Skeletal muscle tissue (tissue), 4 donors: ENCODE data around the gene DSCAM. TPM values are rescaled to one million over a fixed set of nuclear protein-coding genes. Genes with fewer than 3 reads are reported as not detected.

ENCODE experiments used
- H3K27ac ChIP-seq: one replicate; pipeline ENCODE4 v1.7.0; 2013; ENCODE audit warnings: mild to moderate bottlenecking, low read depth, low read length, inconsistent platforms
- H3K27me3 ChIP-seq, 3 donors: one replicate each; pipeline ENCODE4 v1.7.0; 2013; ENCODE audit warnings: low read length in 3 of 3; ENCODE audit not compliant: control insufficient read depth in 3 of 3, insufficient read depth in 3 of 3
- H3K36me3 ChIP-seq, 3 donors: one replicate each; pipeline ENCODE4 v1.7.0; 2013; ENCODE audit warnings: low read length in 3 of 3; ENCODE audit not compliant: control insufficient read depth in 3 of 3, insufficient read depth in 3 of 3
- H3K4me1 ChIP-seq, 3 donors: one replicate each; pipeline ENCODE4 v1.7.0; 2013; ENCODE audit warnings: low read length in 3 of 3, mild to moderate bottlenecking in 3 of 3; ENCODE audit not compliant: control insufficient read depth in 3 of 3, insufficient read depth in 3 of 3
- H3K4me3 ChIP-seq, 3 donors: one replicate each; pipeline ENCODE4 v1.7.0; 2013; ENCODE audit warnings: low read length in 3 of 3
- H3K9ac ChIP-seq, 3 donors: one replicate each; pipeline ENCODE4 v1.7.0; 2013; ENCODE audit warnings: low read length in 3 of 3, mild to moderate bottlenecking in 3 of 3, moderate library complexity in 2 of 3, low read depth in 1 of 3
- H3K9me3 ChIP-seq, 3 donors: one replicate each; pipeline ENCODE4 v1.7.0; 2013; ENCODE audit warnings: low read length in 3 of 3; ENCODE audit not compliant: control insufficient read depth in 3 of 3
- total RNA-seq: library from RNA; depleted of rRNA; stranded (reverse); fragments of >200 nt; gene quantifications from one replicate; pipeline ENCODE4 v1.2.3, GENCODE V29; 2014
- donor health status: Osteomylitis.

The DSCAM gene
- total RNA-seq, 1 donor from 2014 or later, result 0.52 TPM

- Histone ChIP-seq H3K27ac (no peak overlapping the region), H3K4me1 (no peaks in the 10 kb centered on the region), H3K36me3 (no peaks in the 10 kb centered on the region), H3K9me3 (peaks cover 0 to 4% (median 3%) of the 10 kb centered on the region in 3 donors), H3K27me3 (peaks cover 0 to 4% (median 0%) of the 10 kb centered on the region in 3 donors), H3K4me3 (no peak overlapping the region), H3K9ac (no peak overlapping the region)
Observed at GRCh38 chr21:40253112-40253511, 593.8 kb downstream of the DSCAM start.

GRCh38 chr21:40250514-40251294, 596.3 kb downstream of the DSCAM start:
- Histone ChIP-seq H3K27ac (no peak overlapping the region), H3K27me3 (peaks cover 0 to 4% (median 0%) of the 10 kb centered on the region in 3 donors), H3K9ac (no peak overlapping the region), H3K9me3 (peaks cover 0 to 4% (median 3%) of the 10 kb centered on the region in 3 donors), H3K4me1 (no peaks in the 10 kb centered on the region), H3K36me3 (no peaks in the 10 kb centered on the region), H3K4me3 (no peak overlapping the region)

GRCh38 chr21:40244981-40245380, 602.0 kb downstream of the DSCAM start:
- H3K36me3 ChIP-seq, result no peaks in the 10 kb centered on the region
- H3K4me3 ChIP-seq, result no peak overlapping the region
- no peaks in the 10 kb centered on the region for H3K4me1 ChIP-seq
- no peak overlapping the region for H3K27ac ChIP-seq
- no peak overlapping the region for H3K9ac ChIP-seq
- H3K27me3 ChIP-seq, result peaks cover 0 to 2% (median 0%) of the 10 kb centered on the region in 3 donors
- peaks cover 0 to 4% (median 0%) of the 10 kb centered on the region in 3 donors for H3K9me3 ChIP-seq

GRCh38 chr21:40243685-40244084, 603.3 kb downstream of the DSCAM start:
- Histone ChIP-seq H3K27ac (no peak overlapping the region), H3K4me1 (no peaks in the 10 kb centered on the region), H3K27me3 (peaks cover 0 to 2% (median 0%) of the 10 kb centered on the region in 3 donors), H3K36me3 (no peaks in the 10 kb centered on the region), H3K4me3 (no peak overlapping the region), H3K9me3 (peaks cover 0 to 4% (median 0%) of the 10 kb centered on the region in 3 donors), H3K9ac (no peak overlapping the region)

GRCh38 chr21:40242586-40243265, 604.2 kb downstream of the DSCAM start:
- H3K9me3 ChIP-seq, result peaks cover 0 to 4% (median 0%) of the 10 kb centered on the region in 3 donors
- H3K4me1 ChIP-seq, result no peaks in the 10 kb centered on the region
- H3K36me3 ChIP-seq, result no peaks in the 10 kb centered on the region
- H3K9ac ChIP-seq, result no peak overlapping the region
- no peak overlapping the region for H3K4me3 ChIP-seq
- H3K27ac ChIP-seq, result no peak overlapping the region
- peaks cover 0 to 2% (median 0%) of the 10 kb centered on the region in 3 donors for H3K27me3 ChIP-seq

GRCh38 chr21:40235528-40235927, 611.4 kb downstream of the DSCAM start:
- H3K36me3 ChIP-seq, result no peaks in the 10 kb centered on the region
- H3K27me3 ChIP-seq, result no peaks in the 10 kb centered on the region
- H3K9me3 ChIP-seq, result no peaks in the 10 kb centered on the region
- no peaks in the 10 kb centered on the region for H3K4me1 ChIP-seq
- H3K9ac ChIP-seq, result no peak overlapping the region
- no peak overlapping the region for H3K27ac ChIP-seq
- H3K4me3 ChIP-seq, result no peak overlapping the region

DNA sequence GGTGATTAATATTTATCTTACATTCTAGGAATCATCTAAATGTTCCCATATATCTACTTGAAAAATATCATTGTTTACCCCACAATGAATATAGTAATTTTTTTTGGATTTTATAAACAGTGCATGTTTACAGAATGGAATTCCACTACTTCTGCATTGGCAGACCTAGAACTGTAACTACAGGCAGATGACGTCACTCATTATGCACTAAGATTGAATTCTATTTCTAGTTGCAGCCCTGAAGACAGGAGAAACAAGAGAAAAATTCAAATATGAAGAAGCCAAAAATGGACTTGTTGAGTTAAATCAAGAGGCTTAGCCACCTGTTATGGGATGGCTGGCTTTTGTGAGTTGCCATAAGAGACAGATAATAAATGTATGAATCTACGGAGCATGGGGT, 615.0 kb downstream of the DSCAM start:
- H3K9ac ChIP-seq, result no peak overlapping the region
- no peaks in the 10 kb centered on the region for H3K27me3 ChIP-seq
- no peaks in the 10 kb centered on the region for H3K9me3 ChIP-seq

GRCh38 chr21:40227096-40227495, 619.9 kb downstream of the DSCAM start:
- H3K9ac ChIP-seq, result no peak overlapping the region
- no peak overlapping the region for H3K27ac ChIP-seq
- no peaks in the 10 kb centered on the region for H3K4me1 ChIP-seq
- H3K9me3 ChIP-seq, result peaks cover 0 to 6% (median 0%) of the 10 kb centered on the region in 3 donors
- H3K27me3 ChIP-seq, result no peaks in the 10 kb centered on the region
- no peak overlapping the region for H3K4me3 ChIP-seq
- no peaks in the 10 kb centered on the region for H3K36me3 ChIP-seq

More for the DNA sequence above, 615.0 kb downstream of the DSCAM start:
- Histone ChIP-seq H3K4me3 (no peak overlapping the region), H3K36me3 (no peaks in the 10 kb centered on the region), H3K4me1 (no peaks in the 10 kb centered on the region), H3K27ac (no peak overlapping the region)

- H3K9me3 ChIP-seq, result no peaks in the 10 kb centered on the region
- H3K27me3 ChIP-seq, result no peaks in the 10 kb centered on the region
- no peak overlapping the region for H3K9ac ChIP-seq
- H3K27ac ChIP-seq, result no peak overlapping the region
- no peaks in the 10 kb centered on the region for H3K4me1 ChIP-seq
- H3K36me3 ChIP-seq, result no peaks in the 10 kb centered on the region
- no peak overlapping the region for H3K4me3 ChIP-seq
Observed at GRCh38 chr21:40215941-40216340, 631.0 kb downstream of the DSCAM start.

- H3K27me3 ChIP-seq, result no peaks in the 10 kb centered on the region
- H3K36me3 ChIP-seq, result no peaks in the 10 kb centered on the region
- no peak overlapping the region for H3K9ac ChIP-seq
- H3K4me3 ChIP-seq, result no peak overlapping the region
- H3K9me3 ChIP-seq, result no peaks in the 10 kb centered on the region
- no peaks in the 10 kb centered on the region for H3K4me1 ChIP-seq
- H3K27ac ChIP-seq, result no peak overlapping the region
Observed at GRCh38 chr21:40210251-40210650, 636.7 kb downstream of the DSCAM start.
